GM13976 (cell line): ENCODE results near the gene ATP5IF1.

Experiments used
- DNase-seq: peaks from one replicate; pipeline ENCODE4 v3.0.0; 2012; ENCODE audit warnings: low spot score
- CTCF ChIP-seq: IDR thresholded peaks from 2 replicates; pipeline ENCODE4 v1.5.1; 2012; ENCODE audit warnings: borderline replicate concordance, mild to moderate bottlenecking; ENCODE audit not compliant: insufficient read depth; ENCODE audit errors: extremely low read depth, missing control alignments, control extremely low read depth
- in situ Hi-C: fragments of 300-500 bp; cut with MboI; formaldehyde crosslinking; loops from one replicate; pipeline ENCODE4 v1.12.0; 2022; ENCODE audit warnings: low sequenced_read_pairs, mixed read lengths, inconsistent platforms; ENCODE audit not compliant: unreplicated experiment

ATP5IF1 gene

GRCh38 chr1:28196330-28196729 is 39.6 kb upstream of the ATP5IF1 start:
- in situ Hi-C loops = loop anchor here (5.0 kb wide), 1 partner anchor 104 kb away; no protein-coding TSS in a partner anchor
- TF ChIP-seq CTCF = no peak
- DNase-seq = no peak

GRCh38 chr1:28197682-28198415 is 38.1 kb upstream of the ATP5IF1 start:
- in situ Hi-C loops = loop anchor here (5.0 kb wide), 1 partner anchor 106 kb away; no protein-coding TSS in a partner anchor
- no peak for TF ChIP-seq CTCF
- no peak for DNase-seq

- in situ Hi-C loops = loop anchor here (5.0 kb wide), 1 partner anchor 107 kb away; no protein-coding TSS in a partner anchor
- no peak for TF ChIP-seq CTCF
- DNase-seq = peak; percentile 86
Measured at GRCh38 chr1:28199328-28200233, 36.3 kb upstream of the ATP5IF1 start.

- in situ Hi-C loops = no loop called here
- TF ChIP-seq CTCF = no peak
- no peak for DNase-seq
Measured at GRCh38 chr1:28200234-28200873, 35.6 kb upstream of the ATP5IF1 start.

- TF ChIP-seq CTCF = no peak
- in situ Hi-C loops = no loop called here
- no peak for DNase-seq
Measured at GRCh38 chr1:28205243-28205642, 30.7 kb upstream of the ATP5IF1 start.

GRCh38 chr1:28208818-28209441 is 27.0 kb upstream of the ATP5IF1 start:
- in situ Hi-C loops = no loop called here
- TF ChIP-seq CTCF = peak; percentile 64
- peak; percentile 61 for DNase-seq
